Measurements from ENCODE around the gene ZBTB40.
A peak's percentile ranks its signal among the peaks of the same experiment; 100 is the strongest.

The ZBTB40 gene

DNA sequence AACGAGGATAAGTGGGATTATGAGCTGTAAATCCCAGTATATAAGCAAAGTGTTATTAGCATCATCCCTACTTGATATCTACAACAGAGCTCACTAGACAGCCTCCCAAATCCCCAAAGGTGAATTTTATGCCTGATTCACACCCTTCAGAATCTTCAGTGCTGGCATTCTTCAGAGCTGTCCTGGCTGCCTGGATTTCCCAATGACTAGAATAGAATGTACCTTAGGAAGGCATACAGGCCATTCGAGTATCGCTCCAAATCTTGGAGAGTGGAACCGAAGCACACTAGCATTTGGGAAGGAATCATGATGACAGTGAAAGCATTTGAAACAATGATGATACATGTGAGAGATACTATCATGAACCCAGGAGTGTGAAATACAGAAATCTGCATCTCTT, 22.3 kb downstream of the ZBTB40 start:
- no peak for DNase-seq

DNA sequence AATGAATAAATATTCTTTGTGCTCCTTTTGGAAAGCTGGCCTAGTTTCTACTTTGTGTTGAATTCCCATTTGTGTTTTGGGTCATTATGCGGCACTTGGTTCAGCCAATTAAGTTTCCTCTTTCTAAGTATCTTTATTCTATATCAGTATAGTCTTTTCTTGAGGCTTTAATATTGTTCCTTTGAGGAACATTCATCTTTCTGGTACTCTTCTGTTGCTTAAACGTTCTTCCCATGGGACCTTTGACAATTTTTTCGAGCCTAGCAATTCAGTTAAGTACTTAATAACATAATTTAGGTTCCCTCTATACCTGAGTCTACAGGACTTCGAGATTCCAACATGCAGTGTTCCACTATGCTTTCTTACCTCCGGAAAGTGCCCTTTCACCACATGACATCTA, 24.9 kb downstream of the ZBTB40 start:
- DNase-seq = no peak

DNA sequence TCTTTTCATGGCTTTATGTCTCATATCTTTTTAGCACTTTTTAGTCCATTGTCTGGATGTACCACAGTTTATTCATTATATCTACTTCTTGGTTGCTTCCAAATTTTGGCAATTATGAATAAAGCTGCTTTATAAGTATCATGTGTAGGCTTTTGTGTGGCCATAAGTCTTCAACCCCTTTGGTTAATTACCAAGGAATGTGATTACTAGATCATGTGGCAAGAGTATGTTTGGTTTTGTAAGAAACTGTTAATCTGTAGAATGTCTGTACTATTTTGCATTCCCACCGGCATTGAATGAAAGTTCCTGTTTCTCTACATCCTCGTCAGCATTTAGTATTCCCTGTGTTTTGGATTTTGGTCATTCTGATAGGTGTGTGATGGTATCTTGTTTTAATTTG, 31.5 kb downstream of the ZBTB40 start:
- no peak for DNase-seq

DNA sequence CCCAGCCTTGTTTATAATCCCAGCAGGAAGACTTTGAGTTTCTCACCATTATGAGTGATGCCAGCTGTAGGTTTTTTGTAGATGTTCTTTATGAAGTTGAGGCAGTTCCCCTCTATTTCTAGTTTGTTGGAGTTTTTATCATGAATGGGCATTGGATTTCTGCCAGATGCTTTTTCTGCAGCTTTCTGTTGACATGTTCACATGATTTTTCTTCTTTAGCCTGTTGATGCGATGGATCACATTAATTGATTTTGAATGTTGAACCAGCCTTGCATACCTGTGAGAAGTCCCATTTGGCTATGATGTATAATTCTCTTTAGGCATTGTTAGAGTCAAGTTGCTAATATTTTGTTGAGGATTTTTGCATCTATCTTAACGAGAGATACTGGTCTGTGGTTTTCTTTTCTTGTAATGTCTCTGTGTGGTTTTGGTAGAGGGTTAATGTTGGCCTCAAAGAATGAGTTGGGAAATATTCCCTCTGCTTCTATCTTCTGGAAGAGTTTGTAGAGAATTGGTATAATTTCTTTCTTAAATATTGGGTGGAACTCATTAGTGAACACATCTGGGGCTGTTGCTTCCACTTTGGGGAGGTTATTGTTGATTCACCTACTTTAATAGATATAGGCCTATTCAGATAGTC, 33.2 kb downstream of the ZBTB40 start:
- DNase-seq = no peak

DNA sequence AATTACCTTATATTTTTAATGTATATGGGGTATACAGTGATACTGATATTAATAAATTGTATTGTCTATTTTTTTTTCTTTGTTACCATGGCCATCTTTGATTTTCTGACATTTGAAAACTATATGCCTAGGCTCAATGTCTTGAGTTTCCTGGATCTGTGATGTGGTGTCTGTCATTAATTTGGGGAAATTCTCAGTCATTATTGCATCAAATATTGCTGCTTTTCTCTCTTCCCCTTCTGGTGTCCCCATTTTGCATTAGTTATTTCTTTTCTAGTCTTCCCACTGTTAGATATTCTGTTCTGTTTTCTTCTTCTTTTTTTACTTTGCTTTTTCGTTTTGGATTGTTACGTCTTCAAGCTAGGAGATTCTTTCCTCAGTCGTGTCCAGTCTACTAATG, 33.8 kb downstream of the ZBTB40 start:
- no peak for DNase-seq

DNA sequence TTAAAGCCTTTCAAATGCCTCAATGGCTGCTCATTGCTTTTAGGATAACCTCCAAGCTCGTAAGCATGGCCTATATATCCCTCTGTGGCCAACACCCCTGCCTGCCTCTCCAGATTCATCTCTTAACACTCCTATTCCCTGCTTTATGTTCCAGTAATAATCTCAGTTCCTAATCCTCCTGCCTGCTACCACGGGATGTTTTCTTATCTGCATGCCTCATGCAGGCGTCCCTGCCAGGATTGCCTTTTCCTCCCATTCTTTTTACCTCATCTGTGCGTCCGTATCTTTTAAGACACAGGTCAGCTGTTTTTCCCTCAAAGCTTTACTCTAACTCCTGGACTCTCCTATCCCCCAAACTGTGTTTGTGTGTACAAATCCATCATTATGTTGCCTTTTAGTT, 36.1 kb downstream of the ZBTB40 start:
- no peak for DNase-seq

DNA sequence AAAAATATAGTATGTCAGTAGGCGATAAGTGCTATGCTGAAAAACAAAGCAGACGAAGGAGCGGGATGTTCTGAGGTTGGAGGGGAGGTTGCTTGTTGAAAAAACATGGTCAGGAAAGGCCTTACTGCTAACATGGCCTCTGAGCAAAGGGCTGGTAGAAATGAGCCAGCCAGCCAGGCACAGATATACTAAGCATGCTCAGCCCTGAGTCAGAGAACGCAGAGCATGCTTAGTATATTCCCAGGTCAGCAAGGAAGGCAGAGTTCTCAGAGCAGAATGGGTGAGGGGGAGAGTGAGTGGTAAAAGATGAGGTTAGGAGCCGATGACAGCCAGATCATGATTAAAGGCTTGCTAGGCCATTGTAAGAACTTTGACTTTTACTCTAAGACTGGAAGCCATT, 36.7 kb downstream of the ZBTB40 start:
- DNase-seq = peak; percentile 51

DNA sequence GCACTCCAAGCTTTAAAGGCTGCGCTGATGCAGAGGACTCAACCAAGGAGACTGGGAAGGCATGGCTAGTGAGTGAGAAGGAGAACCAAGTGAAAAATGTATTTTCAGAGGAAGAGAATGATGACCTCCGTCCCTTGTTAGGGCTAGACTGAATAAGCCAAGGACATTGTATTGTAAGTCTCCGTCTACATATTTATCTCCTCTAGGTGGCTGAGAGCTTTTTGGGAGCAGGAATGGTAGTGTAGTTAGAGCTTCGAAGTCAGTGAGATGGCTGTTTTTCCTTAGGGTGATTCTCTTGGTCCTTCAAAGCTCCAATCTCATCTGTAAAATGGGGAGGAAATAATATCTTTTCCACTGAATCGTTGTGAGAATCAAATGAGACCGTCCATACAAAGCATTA, 37.6 kb downstream of the ZBTB40 start:
- no peak for DNase-seq

DNA sequence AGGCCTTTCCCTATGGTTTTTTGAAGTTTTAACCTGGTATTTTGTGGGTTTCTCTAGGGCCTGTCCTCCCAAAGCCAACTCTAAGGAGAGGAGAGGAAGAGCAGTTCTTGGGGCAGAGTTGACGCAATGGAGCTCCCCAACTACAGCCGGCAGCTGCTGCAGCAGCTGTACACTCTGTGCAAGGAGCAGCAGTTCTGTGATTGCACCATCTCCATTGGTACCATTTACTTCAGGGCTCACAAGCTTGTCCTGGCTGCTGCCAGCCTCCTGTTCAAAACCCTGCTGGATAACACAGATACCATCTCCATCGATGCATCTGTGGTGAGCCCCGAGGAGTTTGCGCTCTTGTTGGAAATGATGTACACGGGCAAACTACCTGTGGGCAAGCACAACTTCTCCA, 38.2 kb downstream of the ZBTB40 start:
- no peak for DNase-seq

DNA sequence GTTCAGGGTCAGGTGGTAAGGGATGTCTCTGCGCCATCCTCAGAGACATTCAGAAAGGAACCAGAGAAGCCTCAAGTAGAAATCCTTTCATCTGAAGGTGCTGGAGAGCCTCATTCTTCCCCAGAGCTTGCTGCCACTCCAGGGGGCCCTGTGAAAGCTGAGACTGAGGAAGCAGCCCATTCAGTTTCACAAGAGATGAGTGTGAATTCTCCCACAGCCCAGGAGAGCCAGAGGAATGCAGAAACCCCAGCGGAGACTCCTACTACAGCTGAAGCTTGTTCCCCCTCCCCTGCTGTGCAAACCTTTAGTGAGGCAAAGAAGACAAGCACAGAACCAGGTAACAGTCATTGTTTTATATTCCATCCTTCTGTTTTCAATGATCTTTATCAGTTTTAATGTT, 38.7 kb downstream of the ZBTB40 start:
- DNase-seq = no peak

DNA sequence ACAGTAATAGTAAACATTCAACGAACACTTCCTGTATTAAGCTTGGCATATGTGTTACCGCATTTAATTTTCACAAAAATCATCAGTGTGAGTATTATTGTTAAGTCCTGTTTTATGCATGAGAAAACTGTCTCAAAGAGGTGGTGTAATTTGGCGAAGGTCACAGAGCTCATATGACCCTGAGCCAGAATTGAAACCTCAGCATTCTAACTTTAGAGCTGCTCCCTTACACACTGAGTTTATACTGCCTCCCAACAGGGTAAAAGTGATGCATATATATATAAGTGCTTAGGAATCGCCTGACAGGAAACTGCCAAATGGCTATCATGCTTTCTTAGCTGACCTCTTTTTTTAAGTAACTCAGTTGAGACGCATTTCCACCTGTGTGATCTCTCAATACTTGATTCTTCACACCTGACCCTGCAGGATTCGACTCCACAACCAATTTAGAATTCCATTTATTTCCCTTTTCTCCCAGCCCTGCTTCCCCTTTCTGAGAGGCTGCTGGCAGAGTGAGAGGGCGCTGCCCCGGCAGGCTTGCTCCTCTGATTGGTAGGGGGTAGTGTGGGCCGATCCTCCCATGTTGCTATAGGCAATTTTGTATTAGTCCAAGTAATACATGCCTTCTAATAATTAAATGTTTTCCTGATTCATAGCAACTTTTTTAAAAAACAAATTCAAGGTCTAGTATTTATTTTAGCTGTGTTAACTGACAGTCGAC, 40.5 kb downstream of the ZBTB40 start:
- no peak for DNase-seq

DNA sequence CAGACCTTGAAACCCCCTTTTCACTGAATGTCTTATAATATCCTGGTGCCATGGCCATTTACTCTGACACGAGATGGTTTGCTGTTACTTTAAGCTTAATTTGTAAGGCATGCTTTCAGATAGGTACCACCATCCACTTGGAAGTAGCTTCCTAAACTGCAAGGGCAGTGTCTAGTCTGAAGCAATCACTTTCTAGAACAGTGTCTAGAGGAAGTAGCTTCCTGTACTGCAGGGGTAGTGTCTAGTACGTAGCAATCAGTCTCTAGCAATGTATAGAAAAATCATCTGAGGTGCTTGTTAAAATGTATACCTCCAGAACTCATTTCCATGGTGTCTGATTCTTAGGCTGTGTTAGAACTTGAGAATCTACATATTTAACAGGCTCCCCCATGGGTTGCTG, 42.5 kb downstream of the ZBTB40 start:
- DNase-seq = no peak

DNA sequence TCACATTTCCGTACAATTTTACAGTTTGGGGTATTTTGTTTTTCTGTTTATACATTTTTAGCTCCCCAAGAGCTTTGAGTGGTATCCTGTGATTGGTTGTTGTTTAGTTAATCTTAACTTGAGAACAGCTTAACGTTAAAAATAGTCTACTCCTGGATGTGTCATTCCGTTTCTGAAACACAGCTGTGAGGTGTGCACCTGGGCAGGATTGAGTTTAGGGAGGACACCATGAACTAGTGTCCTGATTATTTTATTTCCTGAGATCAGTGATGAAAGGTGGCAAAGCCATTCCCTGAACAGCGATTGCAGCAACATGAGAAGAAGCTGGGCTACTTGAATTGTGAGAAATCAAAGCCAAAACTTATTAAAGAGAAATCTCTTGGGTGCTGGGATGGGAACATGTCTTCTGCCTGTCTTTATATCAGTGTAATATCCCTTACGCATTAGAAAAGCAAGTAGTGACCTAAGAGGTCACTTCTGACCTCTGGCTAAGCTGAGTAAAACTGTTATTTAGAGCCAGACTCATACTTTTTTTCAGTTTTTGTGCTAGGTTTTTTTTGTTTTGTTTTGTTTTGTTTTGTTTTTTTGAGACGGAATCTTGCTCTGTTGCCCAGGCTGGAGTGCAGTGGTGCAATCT, 43.4 kb downstream of the ZBTB40 start:
- DNase-seq = no peak

DNA sequence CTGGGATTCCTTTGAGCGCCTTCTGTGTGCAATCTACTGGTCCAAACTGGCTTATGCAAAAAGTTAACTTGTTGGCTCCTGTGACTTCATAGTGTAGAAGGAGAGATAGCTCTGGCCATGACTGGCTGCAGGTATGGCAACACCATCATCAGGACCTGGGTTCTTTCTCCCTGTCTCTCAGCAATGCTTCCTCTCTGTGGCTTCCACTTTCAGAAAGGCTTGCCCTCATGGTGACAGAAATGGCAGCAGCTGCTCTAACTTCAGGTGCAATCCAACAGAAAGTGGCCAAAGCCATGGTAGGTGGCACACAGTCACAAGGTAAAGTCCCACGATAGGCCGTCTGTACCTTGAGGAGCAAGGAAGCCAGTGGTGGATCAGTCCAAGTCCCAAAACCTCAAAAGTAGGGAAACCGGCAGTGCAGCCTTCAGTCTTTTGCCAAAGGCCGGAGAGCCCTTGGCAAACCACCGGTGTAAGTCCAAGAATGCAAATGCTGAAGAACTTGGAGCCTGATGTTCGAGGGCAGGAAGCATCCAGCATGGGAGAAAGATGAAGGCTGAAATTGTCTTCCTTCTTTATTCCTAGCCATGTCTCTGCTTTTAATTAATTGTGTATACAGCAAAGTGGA, 45.0 kb downstream of the ZBTB40 start:
- no peak for DNase-seq

DNA sequence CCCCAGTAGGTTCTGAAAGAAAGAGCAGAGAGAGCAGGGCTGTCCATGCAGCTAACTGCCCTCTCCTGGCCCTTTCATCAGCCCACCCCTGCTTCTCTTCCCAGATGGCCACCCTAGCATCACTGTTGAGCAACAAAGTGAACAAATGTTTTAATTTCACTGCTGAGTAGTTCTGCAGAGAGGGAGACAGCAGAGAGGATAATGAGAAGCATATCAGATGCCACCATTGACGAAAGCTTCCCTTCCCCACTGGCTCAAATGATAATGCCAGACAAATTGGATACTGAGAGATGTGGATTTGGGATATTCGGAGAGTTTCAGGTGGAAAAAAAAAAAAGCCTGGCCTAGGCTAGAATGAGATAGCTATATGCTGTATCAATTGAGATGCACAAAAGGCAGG, 46.8 kb downstream of the ZBTB40 start:
- no peak for DNase-seq

DNA sequence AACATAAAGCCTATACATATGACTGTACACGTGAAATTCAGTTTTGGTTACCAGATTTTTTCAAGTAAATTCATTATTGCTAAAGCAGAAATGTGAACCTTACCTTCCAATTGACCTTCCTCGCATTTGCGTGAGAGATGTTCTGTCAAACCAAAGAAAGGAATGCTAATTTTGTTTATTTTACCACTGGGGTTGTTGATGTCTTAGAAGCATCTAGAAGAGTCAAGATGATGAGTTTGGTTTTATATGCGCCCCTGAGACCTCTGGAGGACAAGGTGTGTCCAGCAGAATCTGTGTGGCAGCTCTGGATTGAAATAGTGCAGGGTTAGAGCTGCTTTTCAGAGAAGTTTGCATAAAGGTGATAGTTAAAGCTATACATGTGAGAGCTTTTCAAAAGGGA, 48.4 kb downstream of the ZBTB40 start:
- DNase-seq = no peak

DNA sequence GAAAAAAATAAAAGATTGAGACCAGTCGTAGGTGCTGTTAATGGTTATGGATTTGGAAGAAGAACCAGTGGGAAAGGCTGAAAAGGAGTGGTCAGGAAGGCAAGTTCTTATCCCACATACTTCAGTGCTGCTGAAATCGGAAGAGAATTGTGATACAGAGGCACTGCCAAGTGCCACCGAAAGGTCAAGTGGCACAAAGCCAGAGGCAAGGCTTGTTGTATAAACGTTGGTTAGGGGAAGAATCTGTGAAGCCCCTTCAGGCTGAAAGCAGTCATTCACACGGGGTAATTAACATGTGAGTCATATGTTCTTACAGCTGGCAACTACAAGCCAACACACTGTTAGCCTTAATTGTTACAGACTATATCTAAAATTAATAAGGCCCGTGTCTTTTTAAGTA, 48.8 kb downstream of the ZBTB40 start:
- peak; percentile 59 for DNase-seq

DNA sequence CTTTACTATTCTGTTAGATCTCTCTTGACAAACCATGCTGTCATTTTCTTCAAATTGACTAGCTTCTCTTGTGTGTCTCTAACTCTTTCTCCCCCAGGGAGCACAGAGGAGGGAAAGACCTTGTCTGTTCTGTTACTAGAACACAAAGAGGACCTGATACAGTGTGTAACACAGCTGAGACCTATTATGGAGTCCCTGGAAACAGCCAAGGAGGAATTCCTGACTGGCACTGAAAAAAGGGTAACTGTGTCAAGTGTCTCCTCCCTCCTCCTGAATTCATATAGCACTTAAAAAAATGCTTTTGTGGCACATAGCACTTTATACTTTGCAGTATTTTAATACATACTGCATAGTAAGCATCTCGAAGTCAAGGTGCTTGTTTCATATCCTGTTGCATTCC, 50.6 kb downstream of the ZBTB40 start:
- no peak for DNase-seq

DNA sequence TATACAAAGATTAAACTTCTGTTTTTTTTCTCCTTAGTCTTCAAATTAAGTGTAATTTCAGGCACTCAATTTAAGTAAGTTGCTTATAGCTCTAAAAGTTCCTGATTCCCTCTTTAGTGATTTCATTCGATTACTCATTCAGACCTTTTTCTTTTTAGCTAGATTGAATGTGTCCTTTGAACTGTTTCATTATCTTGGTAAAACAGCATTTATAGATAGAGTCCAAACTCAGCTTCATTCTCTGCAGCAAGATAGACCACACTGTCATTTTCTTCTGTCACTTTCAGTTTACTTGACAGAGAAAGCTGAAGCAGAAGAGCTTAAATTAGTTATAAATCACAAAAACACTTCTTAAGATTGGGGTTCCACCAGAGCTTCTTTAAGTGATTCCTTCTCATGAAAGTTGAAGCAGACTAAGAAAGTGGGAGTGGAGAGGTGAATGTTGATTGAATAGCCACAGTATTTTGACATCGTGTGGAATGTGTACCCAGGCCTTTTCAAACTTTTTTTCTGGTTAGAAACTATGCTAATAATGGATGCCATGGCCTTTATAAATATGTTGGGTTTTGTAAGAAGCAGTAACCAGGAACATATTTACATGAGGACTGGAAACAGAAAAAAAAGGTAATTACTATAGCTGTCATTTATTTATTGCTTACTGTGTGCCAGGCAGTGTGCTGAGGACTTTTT, 52.2 kb downstream of the ZBTB40 start:
- peak; percentile 54 for DNase-seq

DNA sequence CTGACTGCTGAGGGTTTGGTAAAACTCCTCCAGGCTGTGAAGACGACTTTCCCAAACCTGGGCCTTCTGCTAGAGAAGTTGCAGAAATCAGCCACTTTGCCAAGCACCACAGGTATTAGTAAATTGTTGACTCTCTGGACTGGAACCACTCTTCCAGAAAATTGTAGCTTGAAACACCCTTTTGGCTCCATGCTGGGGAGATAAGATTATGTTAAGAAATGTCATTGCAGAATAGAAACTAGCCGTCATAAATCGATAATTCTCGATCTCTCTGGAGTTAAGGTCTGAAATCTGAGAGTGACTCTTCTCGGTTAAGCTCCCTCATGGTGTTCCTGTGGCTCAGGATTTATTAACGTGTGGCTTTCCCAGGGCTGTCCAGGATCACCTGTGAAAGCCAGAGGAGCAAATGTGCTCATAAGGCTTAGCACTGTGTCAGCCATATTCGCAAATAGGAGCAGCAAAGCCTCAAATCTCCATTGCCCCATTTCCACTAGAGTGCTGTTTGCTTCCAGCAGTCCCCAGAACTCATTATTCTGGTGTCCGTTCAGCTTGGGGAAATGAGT, 54.6 kb downstream of the ZBTB40 start:
- no peak for DNase-seq

DNA sequence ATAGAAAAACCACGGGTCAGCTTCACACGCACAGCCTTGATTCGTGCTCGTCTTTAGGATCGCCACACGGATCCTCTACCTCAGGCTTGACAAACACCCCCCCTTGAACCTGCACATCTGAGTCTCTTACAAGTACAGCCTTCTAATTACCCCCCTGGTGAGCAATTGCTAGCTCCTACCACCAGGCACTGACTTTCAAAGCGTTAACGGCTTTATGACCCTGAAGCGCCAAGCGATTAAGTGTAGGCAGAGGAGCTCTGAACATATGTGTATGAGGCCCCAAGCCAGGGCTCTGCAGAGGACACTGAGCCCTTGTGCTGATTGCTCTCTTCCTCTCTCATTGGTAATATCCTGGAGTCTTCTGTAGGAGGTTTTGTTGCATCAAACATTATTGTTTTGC, 55.9 kb downstream of the ZBTB40 start:
- no peak for DNase-seq

DNA sequence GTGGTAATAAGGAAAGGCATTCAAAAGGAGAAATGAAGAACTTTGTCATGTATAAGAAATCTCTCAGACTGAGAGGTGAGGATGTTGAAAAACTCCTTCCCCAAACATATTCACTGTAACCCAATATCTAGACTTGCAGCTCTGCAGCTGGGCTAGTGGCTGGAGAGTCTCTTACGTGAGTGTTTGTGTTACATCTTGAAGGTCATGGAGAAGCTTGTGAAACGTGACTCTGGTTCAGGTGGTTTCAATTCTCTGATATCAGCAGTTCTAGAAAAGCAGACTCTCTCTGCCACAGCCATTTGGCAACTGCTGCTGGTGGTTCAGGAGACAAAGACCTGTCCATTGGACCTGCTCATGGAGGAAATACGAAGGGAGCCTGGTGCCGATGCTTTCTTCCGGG, 56.7 kb downstream of the ZBTB40 start:
- DNase-seq = no peak

DNA sequence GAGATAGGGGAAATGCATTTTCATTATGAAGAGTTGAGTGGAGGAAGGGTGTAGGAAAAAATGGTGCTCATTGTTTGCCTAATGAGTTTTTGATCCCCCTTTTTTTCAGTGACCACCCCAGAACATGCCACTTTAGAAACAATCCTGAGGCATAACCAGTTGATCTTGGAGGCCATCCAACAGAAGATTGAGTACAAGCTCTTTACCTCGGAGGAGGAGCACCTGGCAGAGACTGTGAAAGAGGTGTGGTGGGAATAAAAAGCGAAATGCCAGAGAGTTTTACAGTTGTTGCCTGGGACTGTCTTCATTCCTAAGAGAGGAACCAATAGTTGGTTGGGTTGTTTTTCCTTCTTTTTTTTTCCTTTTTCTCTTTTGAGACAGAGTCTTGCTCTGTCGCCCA, 57.3 kb downstream of the ZBTB40 start:
- DNase-seq = no peak

All from fibroblast of skin of right biceps (primary cell).